Testis (tissue), 3 donors: ENCODE measurements around the gene VMAC. TPM values are rescaled to one million over a fixed set of nuclear protein-coding genes. Genes with fewer than 3 reads are reported as not detected.

Source experiments
- DNase-seq: peaks from one replicate; pipeline ENCODE4 v3.0.0-alpha.2; 2019
- H3K27ac ChIP-seq, 2 donors: fragments of 200-600 bp; sonication (generic); one replicate each; pipeline ENCODE4 v1.5.1; 2019
- H3K27me3 ChIP-seq: fragments of 200-600 bp; sonication (generic); one replicate; pipeline ENCODE4 v1.5.1; 2019
- H3K36me3 ChIP-seq: fragments of 200-600 bp; sonication (generic); one replicate; pipeline ENCODE4 v1.5.1; 2017; ENCODE audit warnings: low read depth; ENCODE audit errors: missing control alignments
- H3K4me1 ChIP-seq: fragments of 200-600 bp; sonication (generic); one replicate; pipeline ENCODE4 v1.5.1; 2019
- H3K4me3 ChIP-seq, 2 donors: fragments of 200-600 bp; sonication (generic); one replicate each; pipeline ENCODE4 v1.5.1; 2017 to 2019
- H3K9me3 ChIP-seq: fragments of 200-600 bp; sonication (generic); one replicate; pipeline ENCODE4 v1.5.1; 2017
- CTCF ChIP-seq, 3 experiments: fragments of 450-650 bp in 2 of 3; fragments of 200-600 bp in 1 of 3; sonication (generic) in 1 of 3; IDR thresholded peaks; one replicate each; pipeline ENCODE4 v1.5.1; 2016 to 2019; ENCODE audit warnings: antibody characterized with exemption in 3 of 3, mild to moderate bottlenecking in 2 of 3, moderate library complexity in 1 of 3
- POLR2A ChIP-seq: fragments of 450-650 bp; IDR thresholded peaks from one replicate; pipeline ENCODE4 v1.6.1; 2017; ENCODE audit warnings: antibody characterized with exemption, mild to moderate bottlenecking, moderate library complexity
- WGBS, 2 donors: methylation state at CpG; one replicate each; pipeline ENCODE4 v1.1.5; 2018; 5-methylcytosine and 5-hydroxymethylcytosine counted together
- intact Hi-C: fragments of 100-400 bp; cut with DNase I; formaldehyde crosslinking; loops from one replicate; pipeline ENCODE4 v1.15.1; 2023; ENCODE audit warnings: low total_unique reads
- polyA plus RNA-seq: library from polyadenylated mRNA; stranded (reverse); fragments of 350-450 nt; fragmentation: Illumina TruSeq; extraction: RNeasy Lipid Tissue Mini Kit (QIAGEN cat#74804); gene quantifications from one replicate; pipeline ENCODE4 v1.2.3, GENCODE V29; 2014; ENCODE audit warnings: low read depth, low replicate concordance; ENCODE audit not compliant: insufficient read depth
- total RNA-seq, 2 donors: library from RNA; depleted of rRNA; stranded (reverse); fragments of >200 nt; gene quantifications; one replicate each; pipeline ENCODE4 v1.2.3, GENCODE V29; 2016

VMAC gene
- total and polyA plus RNA-seq, 3 donors from 2014 or later: 3.4 to 7.7 (median 7.4) TPM

GRCh38 chr19:5905114-5905778 is 574 bp downstream of the VMAC start:
- no peaks in the 10 kb centered on the region for H3K9me3 ChIP-seq
- DNase-seq: no peak
- WGBS, 2 donors: 34 to 47% methylated on average over 30 to 31 of the region's 31 CpGs
- no peaks in the 10 kb centered on the region for H3K27me3 ChIP-seq
- intact Hi-C loops: loop anchor here (10.0 kb wide), 1 partner anchor 120 kb away; the partner anchor contains the start of gene PRR22
- H3K27ac ChIP-seq: peak overlapping the region in 1 of 2 donors; percentile 89
- H3K4me1 ChIP-seq: peaks cover 15% of the 10 kb centered on the region
- no peaks in the 10 kb centered on the region for H3K36me3 ChIP-seq
- peak overlapping the region; percentile 95 to 97 for H3K4me3 ChIP-seq
- TF ChIP-seq CTCF (IDR thresholded peaks at IDR 0.05): no peak
- no peak for TF ChIP-seq POLR2A

- Histone ChIP-seq H3K4me1 (peaks cover 15% of the 10 kb centered on the region), H3K27me3 (no peaks in the 10 kb centered on the region), H3K36me3 (no peaks in the 10 kb centered on the region), H3K27ac (no peak overlapping the region), H3K9me3 (no peaks in the 10 kb centered on the region), H3K4me3 (no peak overlapping the region)
- DNase-seq: no peak
- intact Hi-C loops: loop anchor here (10.0 kb wide), 1 partner anchor 122 kb away; the partner anchor contains the start of gene PRR22
- no peak for TF ChIP-seq POLR2A
- no peak for TF ChIP-seq CTCF (IDR thresholded peaks at IDR 0.05)
- 44 to 72% methylated on average over 1 to 5 of the region's 5 CpGs for WGBS, 2 donors
These were observed 2.6 kb downstream of the VMAC start for GRCh38 chr19:5907241-5907640.

DNA sequence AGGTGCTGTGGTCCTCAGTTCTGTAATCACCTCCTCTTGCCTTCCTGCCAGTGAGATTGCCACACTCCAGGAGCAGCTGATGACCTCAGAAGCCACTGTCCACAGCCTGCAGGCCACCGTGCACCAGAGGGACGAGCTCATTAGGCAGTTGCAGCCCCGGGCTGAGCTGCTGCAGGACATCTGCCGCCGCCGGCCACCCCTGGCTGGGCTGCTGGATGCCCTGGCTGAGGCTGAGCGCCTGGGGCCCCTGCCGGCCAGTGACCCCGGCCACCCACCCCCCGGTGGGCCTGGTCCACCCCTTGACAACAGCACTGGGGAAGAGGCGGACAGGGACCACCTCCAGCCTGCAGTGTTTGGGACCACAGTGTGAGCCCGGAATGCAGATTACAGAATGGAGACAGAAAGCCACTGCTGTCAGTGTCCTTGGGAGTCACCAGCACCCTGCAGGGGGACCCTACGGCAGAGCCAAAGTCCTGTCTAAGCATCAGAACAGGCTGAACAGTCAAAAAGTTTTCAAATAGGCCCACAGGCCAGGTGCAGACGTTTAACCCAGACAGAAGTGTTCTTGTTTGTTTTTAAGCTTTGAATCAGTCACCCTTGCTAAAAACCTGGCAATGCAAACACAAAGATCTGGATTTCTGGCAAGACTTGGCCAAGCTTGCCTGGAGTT is 4.2 kb downstream of the VMAC start:
- TF ChIP-seq CTCF (IDR thresholded peaks at IDR 0.05) (no peak), POLR2A (no peak)
- no peaks in the 10 kb centered on the region for H3K36me3 ChIP-seq
- WGBS, 2 donors: 71 to 81% methylated on average over 2 to 14 of the region's 14 CpGs
- intact Hi-C loops: loop anchor here (10.0 kb wide), 1 partner anchor 124 kb away; the partner anchor contains the start of gene PRR22
- no peaks in the 10 kb centered on the region for H3K9me3 ChIP-seq
- no peak for DNase-seq
- no peak overlapping the region for H3K27ac ChIP-seq
- H3K27me3 ChIP-seq: no peaks in the 10 kb centered on the region
- no peak overlapping the region for H3K4me3 ChIP-seq
- peaks cover 10% of the 10 kb centered on the region for H3K4me1 ChIP-seq

DNA sequence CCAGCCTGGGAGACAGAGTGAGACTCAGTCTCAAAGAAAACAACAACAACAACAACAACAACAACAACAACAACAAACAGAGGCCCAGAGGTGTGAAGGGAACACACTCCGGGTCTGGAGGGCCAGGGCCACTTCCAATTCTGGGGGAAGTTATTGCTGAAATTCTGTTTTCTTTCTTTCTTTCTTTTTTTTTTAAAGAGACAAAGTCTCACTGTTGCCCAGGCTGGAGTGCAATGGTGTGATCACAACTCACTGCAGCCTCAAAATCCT is 5.9 kb downstream of the VMAC start:
- no peaks in the 10 kb centered on the region for H3K9me3 ChIP-seq
- intact Hi-C loops: no loop called here
- 79 to 82% methylated on average over 1 of the region's 1 CpG for WGBS, 2 donors
- H3K4me3 ChIP-seq: no peak overlapping the region
- TF ChIP-seq POLR2A: no peak
- TF ChIP-seq CTCF (IDR thresholded peaks at IDR 0.05): no peak
- no peaks in the 10 kb centered on the region for H3K36me3 ChIP-seq
- H3K27me3 ChIP-seq: no peaks in the 10 kb centered on the region
- H3K4me1 ChIP-seq: peaks cover 5% of the 10 kb centered on the region
- H3K27ac ChIP-seq: no peak overlapping the region
- no peak for DNase-seq
